ENCODE results near the gene XPR1. TPM values are rescaled to one million over a fixed set of nuclear protein-coding genes. Genes with fewer than 3 reads are reported as not detected.
"Not testable (repeated sequence)": the region's sequence is repeated elsewhere in the genome, so short reads cannot be mapped to it uniquely, and the experiment has no call there.

Gene XPR1
- total RNA-seq, 1 donor from 2014 or later, result 62.1 TPM

DNA sequence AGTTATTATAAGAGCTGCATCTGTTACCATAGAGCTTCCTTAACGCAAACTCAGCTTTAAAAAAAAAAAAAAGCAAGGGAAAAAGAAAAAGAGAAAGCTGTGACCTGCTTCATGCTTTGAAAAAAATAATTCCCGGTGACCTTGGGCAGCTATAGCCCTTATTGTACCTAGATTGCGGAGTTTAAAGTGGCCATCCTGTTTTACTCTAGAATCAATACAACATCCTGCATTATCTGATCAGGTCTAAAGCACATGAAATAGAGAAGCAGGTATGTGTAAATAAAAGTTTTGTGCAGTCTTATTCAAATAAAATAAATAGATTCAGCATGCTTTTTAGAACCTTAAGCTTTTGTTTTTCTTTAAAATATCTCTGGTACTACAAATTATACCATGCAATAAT, 154.1 kb downstream of the XPR1 start:
- H3K27ac Mint-ChIP-seq (ENCODE audit: unreplicated experiment), result no peak overlapping the region
- no peak for DNase-seq
- H3K27me3 Mint-ChIP-seq (ENCODE audit: unreplicated experiment), result no peaks in the 10 kb centered on the region
- TF ChIP-seq, protein P1, sequence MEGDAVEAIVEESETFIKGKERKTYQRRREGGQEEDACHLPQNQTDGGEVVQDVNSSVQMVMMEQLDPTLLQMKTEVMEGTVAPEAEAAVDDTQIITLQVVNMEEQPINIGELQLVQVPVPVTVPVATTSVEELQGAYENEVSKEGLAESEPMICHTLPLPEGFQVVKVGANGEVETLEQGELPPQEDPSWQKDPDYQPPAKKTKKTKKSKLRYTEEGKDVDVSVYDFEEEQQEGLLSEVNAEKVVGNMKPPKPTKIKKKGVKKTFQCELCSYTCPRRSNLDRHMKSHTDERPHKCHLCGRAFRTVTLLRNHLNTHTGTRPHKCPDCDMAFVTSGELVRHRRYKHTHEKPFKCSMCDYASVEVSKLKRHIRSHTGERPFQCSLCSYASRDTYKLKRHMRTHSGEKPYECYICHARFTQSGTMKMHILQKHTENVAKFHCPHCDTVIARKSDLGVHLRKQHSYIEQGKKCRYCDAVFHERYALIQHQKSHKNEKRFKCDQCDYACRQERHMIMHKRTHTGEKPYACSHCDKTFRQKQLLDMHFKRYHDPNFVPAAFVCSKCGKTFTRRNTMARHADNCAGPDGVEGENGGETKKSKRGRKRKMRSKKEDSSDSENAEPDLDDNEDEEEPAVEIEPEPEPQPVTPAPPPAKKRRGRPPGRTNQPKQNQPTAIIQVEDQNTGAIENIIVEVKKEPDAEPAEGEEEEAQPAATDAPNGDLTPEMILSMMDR (IDR thresholded peaks at IDR 0.05; ENCODE audit: partially characterized antibody, unreplicated experiment), result no peak
- peaks cover 3% of the 10 kb centered on the region for H3K9me3 Mint-ChIP-seq (ENCODE audit: unreplicated experiment)
- H3K36me3 Mint-ChIP-seq (ENCODE audit: unreplicated experiment), result no peaks in the 10 kb centered on the region
- no peaks in the 10 kb centered on the region for H3K4me1 Mint-ChIP-seq (ENCODE audit: low read depth, unreplicated experiment)
- H3K4me3 Mint-ChIP-seq (ENCODE audit: unreplicated experiment), result no peak overlapping the region

GRCh38 chr1:180786624-180787023, 154.8 kb downstream of the XPR1 start:
- Mint-ChIP-seq H3K9me3 (ENCODE audit: unreplicated experiment) (peaks cover 2% of the 10 kb centered on the region), H3K27me3 (ENCODE audit: unreplicated experiment) (no peaks in the 10 kb centered on the region), H3K27ac (ENCODE audit: unreplicated experiment) (no peak overlapping the region), H3K36me3 (ENCODE audit: unreplicated experiment) (no peaks in the 10 kb centered on the region), H3K4me1 (ENCODE audit: low read depth, unreplicated experiment) (no peaks in the 10 kb centered on the region), H3K4me3 (ENCODE audit: unreplicated experiment) (no peak overlapping the region)
- DNase-seq, result no peak
- TF ChIP-seq, protein P1 (IDR thresholded peaks at IDR 0.05; ENCODE audit: partially characterized antibody, unreplicated experiment), result no peak

DNA sequence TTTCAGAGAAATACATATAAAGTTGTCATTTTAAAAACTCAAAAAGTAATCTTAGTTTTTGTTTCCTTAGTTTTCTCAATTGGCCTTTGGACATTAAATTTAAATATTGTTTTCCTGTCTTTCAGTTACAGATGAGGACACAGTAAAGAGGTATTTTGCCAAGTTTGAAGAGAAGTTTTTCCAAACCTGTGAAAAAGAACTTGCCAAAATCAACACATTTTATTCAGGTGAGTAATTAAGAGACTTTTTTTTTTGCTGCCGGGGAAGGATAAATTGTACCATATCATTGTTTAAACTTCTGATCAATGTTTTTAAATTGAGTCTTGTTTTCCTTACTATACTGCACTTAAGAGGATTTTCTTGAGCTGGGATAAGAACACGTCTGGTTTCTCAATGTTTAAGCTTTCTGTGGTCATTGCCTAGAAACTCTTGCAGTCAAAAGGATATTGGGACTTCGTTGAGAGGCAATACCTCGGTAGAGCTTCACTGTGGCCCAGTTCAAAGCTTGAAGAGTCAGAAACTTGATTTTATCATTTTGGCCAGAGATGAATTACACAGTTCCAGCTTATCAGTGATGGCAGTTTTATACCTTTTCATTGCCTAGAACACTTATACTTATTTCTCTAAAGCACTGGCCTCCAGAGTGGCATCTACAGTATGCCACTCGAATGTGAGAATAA, 155.9 kb downstream of the XPR1 start:
- Mint-ChIP-seq H3K36me3 (ENCODE audit: unreplicated experiment) (no peaks in the 10 kb centered on the region), H3K27ac (ENCODE audit: unreplicated experiment) (no peak overlapping the region), H3K9me3 (ENCODE audit: unreplicated experiment) (peaks cover 2% of the 10 kb centered on the region), H3K4me1 (ENCODE audit: low read depth, unreplicated experiment) (no peaks in the 10 kb centered on the region), H3K4me3 (ENCODE audit: unreplicated experiment) (no peak overlapping the region), H3K27me3 (ENCODE audit: unreplicated experiment) (no peaks in the 10 kb centered on the region)
- no peak for DNase-seq
- TF ChIP-seq, protein P1 (IDR thresholded peaks at IDR 0.05; ENCODE audit: partially characterized antibody, unreplicated experiment), result no peak

- Mint-ChIP-seq H3K4me1 (ENCODE audit: low read depth, unreplicated experiment) (peaks cover 5% of the 10 kb centered on the region), H3K9me3 (ENCODE audit: unreplicated experiment) (peaks cover 2% of the 10 kb centered on the region), H3K36me3 (ENCODE audit: unreplicated experiment) (no peaks in the 10 kb centered on the region), H3K27me3 (ENCODE audit: unreplicated experiment) (no peaks in the 10 kb centered on the region), H3K4me3 (ENCODE audit: unreplicated experiment) (no peak overlapping the region), H3K27ac (ENCODE audit: unreplicated experiment) (no peak overlapping the region)
- TF ChIP-seq, protein P1 (IDR thresholded peaks at IDR 0.05; ENCODE audit: partially characterized antibody, unreplicated experiment), result no peak
- no peak for DNase-seq
These were observed 157.6 kb downstream of the XPR1 start for GRCh38 chr1:180789460-180789859.

GRCh38 chr1:180791152-180791551, 159.3 kb downstream of the XPR1 start:
- DNase-seq; H3K9me3 Mint-ChIP-seq (ENCODE audit: unreplicated experiment); H3K4me1 Mint-ChIP-seq (ENCODE audit: low read depth, unreplicated experiment); H3K36me3 Mint-ChIP-seq (ENCODE audit: unreplicated experiment); H3K27me3 Mint-ChIP-seq (ENCODE audit: unreplicated experiment); H3K4me3 Mint-ChIP-seq (ENCODE audit: unreplicated experiment); H3K27ac Mint-ChIP-seq (ENCODE audit: unreplicated experiment): not testable (repeated sequence)
